ENCODE data around the gene ZFAND3.

DNA sequence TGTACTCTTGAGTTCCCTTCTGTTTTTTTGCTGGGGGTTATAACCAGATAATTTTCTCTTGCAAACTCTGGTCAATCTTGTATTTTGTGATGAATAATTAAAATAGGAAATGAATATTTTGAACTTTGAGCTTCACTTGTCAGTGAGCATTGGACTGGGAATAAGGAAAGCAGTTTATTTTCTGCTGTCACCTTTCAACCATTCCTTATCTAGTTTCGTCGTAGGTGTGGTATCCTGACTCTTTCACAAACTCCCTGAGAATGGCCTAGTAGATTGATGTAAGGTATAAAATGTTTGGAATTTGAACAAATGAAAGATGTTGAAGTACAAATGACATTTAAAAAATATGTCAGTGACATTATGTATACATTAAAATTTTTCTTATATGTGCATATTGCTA lies 98.0 kb downstream of the ZFAND3 start:
- TF ChIP-seq, protein P1, sequence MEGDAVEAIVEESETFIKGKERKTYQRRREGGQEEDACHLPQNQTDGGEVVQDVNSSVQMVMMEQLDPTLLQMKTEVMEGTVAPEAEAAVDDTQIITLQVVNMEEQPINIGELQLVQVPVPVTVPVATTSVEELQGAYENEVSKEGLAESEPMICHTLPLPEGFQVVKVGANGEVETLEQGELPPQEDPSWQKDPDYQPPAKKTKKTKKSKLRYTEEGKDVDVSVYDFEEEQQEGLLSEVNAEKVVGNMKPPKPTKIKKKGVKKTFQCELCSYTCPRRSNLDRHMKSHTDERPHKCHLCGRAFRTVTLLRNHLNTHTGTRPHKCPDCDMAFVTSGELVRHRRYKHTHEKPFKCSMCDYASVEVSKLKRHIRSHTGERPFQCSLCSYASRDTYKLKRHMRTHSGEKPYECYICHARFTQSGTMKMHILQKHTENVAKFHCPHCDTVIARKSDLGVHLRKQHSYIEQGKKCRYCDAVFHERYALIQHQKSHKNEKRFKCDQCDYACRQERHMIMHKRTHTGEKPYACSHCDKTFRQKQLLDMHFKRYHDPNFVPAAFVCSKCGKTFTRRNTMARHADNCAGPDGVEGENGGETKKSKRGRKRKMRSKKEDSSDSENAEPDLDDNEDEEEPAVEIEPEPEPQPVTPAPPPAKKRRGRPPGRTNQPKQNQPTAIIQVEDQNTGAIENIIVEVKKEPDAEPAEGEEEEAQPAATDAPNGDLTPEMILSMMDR (IDR thresholded peaks at IDR 0.05): no peak
- TF ChIP-seq POLR2A (IDR thresholded peaks at IDR 0.05): no peak
